Measurements from ENCODE around the gene OTUD4.

Gene OTUD4

GRCh38 chr4:145167887-145168286 lies 12.5 kb downstream of the OTUD4 start:
- TF ChIP-seq CTCF (IDR thresholded peaks at IDR 0.05; ENCODE audit: insufficient read depth, low read length, poor library complexity, severe bottlenecking) = no peak
- Histone ChIP-seq H3K27me3 (replicated peaks; ENCODE audit: control insufficient read depth, insufficient read depth, low read length) (no peaks in the 10 kb centered on the region), H3K4me3 (replicated peaks; ENCODE audit: low read depth, low read length) (no peak overlapping the region), H3K36me3 (ENCODE audit: control insufficient read depth, insufficient read depth, low read length) (peaks cover 2% of the 10 kb centered on the region; the same call in 1 of the 2 replicates)
- no peak for DNase-seq (ENCODE audit: extremely low read depth, insufficient read length)

GRCh38 chr4:145161549-145161948 lies 18.8 kb downstream of the OTUD4 start:
- no peak overlapping the region for H3K4me3 ChIP-seq (replicated peaks; ENCODE audit: low read depth, low read length)
- no peak for DNase-seq (ENCODE audit: extremely low read depth, insufficient read length)
- no peaks in the 10 kb centered on the region for H3K27me3 ChIP-seq (replicated peaks; ENCODE audit: control insufficient read depth, insufficient read depth, low read length)
- H3K36me3 ChIP-seq (ENCODE audit: control insufficient read depth, insufficient read depth, low read length) = peaks cover 2% of the 10 kb centered on the region
- TF ChIP-seq CTCF (IDR thresholded peaks at IDR 0.05; ENCODE audit: insufficient read depth, low read length, poor library complexity, severe bottlenecking) = no peak

GRCh38 chr4:145156986-145157385 lies 23.4 kb downstream of the OTUD4 start:
- no peak for DNase-seq (ENCODE audit: extremely low read depth, insufficient read length)
- Histone ChIP-seq H3K36me3 (ENCODE audit: control insufficient read depth, insufficient read depth, low read length) (peaks cover 2% of the 10 kb centered on the region), H3K4me3 (replicated peaks; ENCODE audit: low read depth, low read length) (no peak overlapping the region), H3K27me3 (replicated peaks; ENCODE audit: control insufficient read depth, insufficient read depth, low read length) (no peaks in the 10 kb centered on the region)
- TF ChIP-seq CTCF (IDR thresholded peaks at IDR 0.05; ENCODE audit: insufficient read depth, low read length, poor library complexity, severe bottlenecking) = no peak

GRCh38 chr4:145155268-145155870 lies 25.0 kb downstream of the OTUD4 start:
- no peak for TF ChIP-seq CTCF (IDR thresholded peaks at IDR 0.05; ENCODE audit: insufficient read depth, low read length, poor library complexity, severe bottlenecking)
- Histone ChIP-seq H3K27me3 (replicated peaks; ENCODE audit: control insufficient read depth, insufficient read depth, low read length) (no peaks in the 10 kb centered on the region), H3K4me3 (replicated peaks; ENCODE audit: low read depth, low read length) (no peak overlapping the region), H3K36me3 (ENCODE audit: control insufficient read depth, insufficient read depth, low read length) (no peaks in the 10 kb centered on the region; the same call in 1 of the 2 replicates)
- no peak for DNase-seq (ENCODE audit: extremely low read depth, insufficient read length)

GRCh38 chr4:145154573-145154972 lies 25.8 kb downstream of the OTUD4 start:
- Histone ChIP-seq H3K4me3 (replicated peaks; ENCODE audit: low read depth, low read length) (no peak overlapping the region), H3K27me3 (replicated peaks; ENCODE audit: control insufficient read depth, insufficient read depth, low read length) (no peaks in the 10 kb centered on the region), H3K36me3 (ENCODE audit: control insufficient read depth, insufficient read depth, low read length) (no peaks in the 10 kb centered on the region; the same call in none of the 2 replicates)
- DNase-seq (ENCODE audit: extremely low read depth, insufficient read length) = no peak
- TF ChIP-seq CTCF (IDR thresholded peaks at IDR 0.05; ENCODE audit: insufficient read depth, low read length, poor library complexity, severe bottlenecking) = peak; percentile 74

GRCh38 chr4:145153904-145154298 lies 26.5 kb downstream of the OTUD4 start:
- H3K36me3 ChIP-seq (ENCODE audit: control insufficient read depth, insufficient read depth, low read length) = peaks cover 2% of the 10 kb centered on the region
- no peak for TF ChIP-seq CTCF (IDR thresholded peaks at IDR 0.05; ENCODE audit: insufficient read depth, low read length, poor library complexity, severe bottlenecking)
- DNase-seq (ENCODE audit: extremely low read depth, insufficient read length) = no peak
- H3K27me3 ChIP-seq (replicated peaks; ENCODE audit: control insufficient read depth, insufficient read depth, low read length) = no peaks in the 10 kb centered on the region
- H3K4me3 ChIP-seq (replicated peaks; ENCODE audit: low read depth, low read length) = no peak overlapping the region
